Fibroblast of villous mesenchyme (primary cell): Measurements from ENCODE around the gene PCNP. TPM values are rescaled to one million over a fixed set of nuclear protein-coding genes. Genes with fewer than 3 reads are reported as not detected.
"Not testable (repeated sequence)": the region's sequence is repeated elsewhere in the genome, so short reads cannot be mapped to it uniquely, and the experiment has no call there.

Experiments used
- DNase-seq: peaks from one replicate; pipeline ENCODE4 v3.0.0-alpha.2; 2010; ENCODE audit warnings: low read depth
- H3K4me3 ChIP-seq: 2 replicates; pipeline ENCODE4 v1.5.1; 2011; ENCODE audit warnings: low read depth, mild to moderate bottlenecking, low read length
- total RNA-seq: library from RNA; depleted of rRNA; stranded (reverse); fragments of >200 nt; gene quantifications from 2 replicates; pipeline ENCODE4 v1.2.3, GENCODE V29; 2012
- TF ChIP-seq, protein P1 (sequence below): IDR thresholded peaks from 2 replicates; pipeline ENCODE4 v1.5.1; 2012; ENCODE audit warnings: low read depth, mild to moderate bottlenecking, low read length; ENCODE audit not compliant: insufficient read depth

PCNP gene
- total RNA-seq, 1 donor, result 124 TPM

DNA sequence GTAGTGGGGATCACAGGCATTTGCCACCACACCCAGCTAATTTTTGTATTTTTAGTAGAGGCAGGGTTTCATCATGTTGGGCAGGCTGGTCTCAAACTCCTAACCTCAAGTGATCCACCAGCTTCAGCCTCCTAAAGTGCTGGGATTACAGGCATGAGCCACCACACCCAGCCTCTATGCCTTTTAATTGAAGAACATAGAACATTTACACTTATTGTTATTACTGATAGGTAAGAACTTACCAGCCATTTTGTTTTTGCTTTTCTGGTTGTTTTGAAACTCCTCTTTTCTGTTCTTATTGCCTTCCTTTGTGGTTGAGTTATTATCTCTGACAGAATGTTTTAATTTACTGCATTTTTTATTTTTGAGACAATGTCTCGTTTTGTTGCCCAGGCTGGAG is 29.2 kb downstream of the PCNP start:
- TF ChIP-seq, protein P1, sequence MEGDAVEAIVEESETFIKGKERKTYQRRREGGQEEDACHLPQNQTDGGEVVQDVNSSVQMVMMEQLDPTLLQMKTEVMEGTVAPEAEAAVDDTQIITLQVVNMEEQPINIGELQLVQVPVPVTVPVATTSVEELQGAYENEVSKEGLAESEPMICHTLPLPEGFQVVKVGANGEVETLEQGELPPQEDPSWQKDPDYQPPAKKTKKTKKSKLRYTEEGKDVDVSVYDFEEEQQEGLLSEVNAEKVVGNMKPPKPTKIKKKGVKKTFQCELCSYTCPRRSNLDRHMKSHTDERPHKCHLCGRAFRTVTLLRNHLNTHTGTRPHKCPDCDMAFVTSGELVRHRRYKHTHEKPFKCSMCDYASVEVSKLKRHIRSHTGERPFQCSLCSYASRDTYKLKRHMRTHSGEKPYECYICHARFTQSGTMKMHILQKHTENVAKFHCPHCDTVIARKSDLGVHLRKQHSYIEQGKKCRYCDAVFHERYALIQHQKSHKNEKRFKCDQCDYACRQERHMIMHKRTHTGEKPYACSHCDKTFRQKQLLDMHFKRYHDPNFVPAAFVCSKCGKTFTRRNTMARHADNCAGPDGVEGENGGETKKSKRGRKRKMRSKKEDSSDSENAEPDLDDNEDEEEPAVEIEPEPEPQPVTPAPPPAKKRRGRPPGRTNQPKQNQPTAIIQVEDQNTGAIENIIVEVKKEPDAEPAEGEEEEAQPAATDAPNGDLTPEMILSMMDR, result no peak
- no peak overlapping the region for H3K4me3 ChIP-seq
- no peak for DNase-seq

DNA sequence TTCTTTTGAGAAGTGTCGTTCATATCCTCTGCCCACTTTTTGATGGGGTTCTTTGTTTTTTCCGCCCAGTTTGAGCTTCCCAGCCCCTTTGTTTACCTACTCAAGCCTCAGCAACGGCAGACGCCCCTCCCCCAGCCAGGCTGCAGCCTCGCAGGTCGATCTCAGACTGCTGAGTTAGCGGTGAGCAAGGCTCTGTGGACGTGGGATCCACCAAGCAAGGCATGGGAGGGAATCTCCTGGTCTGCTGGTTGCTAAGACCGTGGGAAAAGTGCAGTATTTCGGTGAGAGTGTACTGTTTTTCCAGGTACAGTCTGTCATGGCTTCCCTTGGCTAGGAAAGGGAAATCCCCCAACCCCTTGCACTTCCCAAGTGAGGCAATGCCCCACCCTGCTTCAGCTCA is 31.4 kb downstream of the PCNP start:
- not testable (repeated sequence) for DNase-seq, H3K4me3 ChIP-seq

DNA sequence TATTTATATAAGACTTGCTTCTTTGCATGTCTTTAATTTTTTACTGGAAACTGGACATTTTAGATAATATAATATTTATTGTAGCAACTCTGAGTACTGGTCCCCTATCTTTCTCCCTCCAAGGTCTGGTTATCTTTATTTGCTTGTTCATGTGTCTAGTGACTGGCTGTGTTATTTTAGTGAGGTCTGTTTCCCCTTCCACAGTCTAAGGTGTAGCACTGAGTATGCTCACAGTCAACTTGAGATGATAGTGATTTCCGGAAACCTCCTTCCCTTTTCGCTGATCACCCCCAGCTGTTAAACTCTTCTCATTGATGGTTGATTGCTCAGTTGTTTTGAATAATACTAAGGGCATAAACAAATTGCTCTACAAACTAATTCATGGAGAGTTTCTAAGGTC is 37.0 kb downstream of the PCNP start:
- no peak overlapping the region for H3K4me3 ChIP-seq
- no peak for DNase-seq
- TF ChIP-seq, protein P1, result no peak

DNA sequence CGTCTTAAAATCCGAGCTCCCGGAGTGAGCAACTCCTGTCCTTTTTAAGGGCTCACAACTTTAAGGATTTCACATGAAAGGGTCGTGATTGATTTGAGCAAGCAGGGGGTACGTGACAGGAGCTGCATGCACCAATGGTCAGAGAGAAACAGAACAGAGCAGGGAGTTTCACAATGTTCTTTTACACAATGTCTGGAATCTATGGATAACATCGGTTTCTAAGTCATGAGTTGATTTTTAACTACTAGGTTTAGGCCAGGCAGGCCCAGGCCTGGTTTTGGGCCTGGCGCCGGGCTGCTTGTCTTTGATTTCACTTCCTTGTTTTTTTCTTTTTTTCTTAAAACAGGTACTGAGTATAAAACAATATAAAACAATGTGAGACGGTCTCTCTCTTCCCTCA is 39.0 kb downstream of the PCNP start:
- H3K4me3 ChIP-seq, result not testable (repeated sequence)

DNA sequence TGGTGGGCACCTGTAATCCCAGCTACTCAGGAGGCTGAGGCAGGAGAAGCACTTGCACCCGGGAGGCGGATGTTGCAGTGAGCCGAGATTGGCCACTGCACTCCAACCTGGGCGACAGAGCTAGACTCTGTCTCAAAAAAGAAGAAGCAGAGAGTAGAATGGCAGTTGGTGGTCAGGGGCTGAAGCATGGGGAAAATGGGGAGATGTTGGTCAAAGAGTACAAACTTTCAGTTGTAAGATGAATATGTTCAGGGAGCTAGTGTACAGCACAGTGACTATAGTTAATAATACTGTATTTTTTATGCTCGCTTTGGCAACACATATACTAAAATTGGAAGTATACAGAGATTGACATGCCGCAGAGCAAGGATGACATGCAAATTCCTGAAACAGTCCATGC is 41.5 kb downstream of the PCNP start:
- no peak overlapping the region for H3K4me3 ChIP-seq
- TF ChIP-seq, protein P1, result no peak
- DNase-seq, result no peak

More for the DNA sequence above, 39.0 kb downstream of the PCNP start:
- not testable (repeated sequence) for DNase-seq

DNA sequence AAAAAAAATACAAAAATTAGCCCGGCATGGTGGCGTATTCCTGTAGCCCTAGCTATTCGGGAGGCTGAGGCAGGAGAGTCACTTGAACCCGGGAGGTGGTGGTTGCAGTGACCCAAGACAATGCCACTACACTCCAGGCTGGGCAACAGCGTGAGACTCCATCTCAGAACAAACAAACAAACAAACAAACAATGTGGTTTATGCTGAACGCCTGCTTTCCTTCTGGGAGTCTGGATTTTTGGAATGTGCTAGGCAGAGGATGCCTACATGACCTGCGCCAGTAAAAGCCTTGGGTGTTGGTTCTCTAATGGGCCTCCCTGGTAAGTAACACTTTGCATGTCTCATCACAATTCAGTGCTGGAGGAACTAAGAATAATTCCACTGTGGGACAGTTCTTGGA is 43.5 kb downstream of the PCNP start:
- H3K4me3 ChIP-seq, result no peak overlapping the region
- TF ChIP-seq, protein P1, result no peak
- DNase-seq, result no peak

DNA sequence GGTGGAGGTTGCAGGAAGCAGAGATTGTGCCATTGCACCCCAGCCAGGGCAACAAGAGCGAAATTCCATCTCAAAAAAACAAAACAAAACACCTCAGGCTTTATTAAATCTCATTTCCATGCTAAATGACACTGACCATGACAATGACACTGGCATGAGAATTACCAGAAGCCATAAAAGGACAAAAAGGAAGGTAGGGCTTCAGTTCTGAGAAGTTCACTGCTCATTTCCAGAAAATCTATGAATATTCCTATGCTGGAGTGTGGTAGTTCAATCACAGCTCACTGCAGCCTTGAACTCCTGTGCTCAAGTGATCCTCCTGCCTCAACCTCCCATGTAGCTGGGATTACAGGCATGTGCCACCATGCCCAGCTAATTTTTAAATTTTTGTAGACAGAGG is 44.7 kb downstream of the PCNP start:
- no peak overlapping the region for H3K4me3 ChIP-seq
- DNase-seq, result no peak
- TF ChIP-seq, protein P1, result no peak

DNA sequence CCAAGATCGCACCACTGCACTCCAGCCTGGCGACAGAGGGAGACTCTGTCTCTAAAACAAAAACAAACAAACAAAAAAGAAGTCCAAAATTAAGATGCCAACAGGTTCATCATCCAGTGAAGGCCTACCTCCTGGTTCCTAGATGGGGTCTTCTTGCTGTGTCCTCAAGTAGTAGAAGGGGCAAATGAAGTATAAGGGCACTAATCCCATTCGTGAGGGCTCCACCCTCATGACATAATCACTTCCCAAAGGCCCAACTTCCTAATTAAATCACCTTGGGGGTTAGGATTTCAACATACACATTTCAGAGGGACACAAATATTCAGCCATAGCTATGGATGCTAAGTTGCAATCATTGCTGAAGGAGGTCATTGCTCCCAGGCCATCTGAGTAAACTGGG is 45.8 kb downstream of the PCNP start:
- TF ChIP-seq, protein P1, result no peak
- no peak for DNase-seq
- H3K4me3 ChIP-seq, result no peak overlapping the region
